Vagina (tissue), 2 donors: ENCODE results near the gene MAOB.

ENCODE experiments used
- CTCF ChIP-seq, 3 experiments: fragments of 450-650 bp in 2 of 3; fragments of 200-600 bp in 1 of 3; sonication (generic) in 1 of 3; IDR thresholded peaks; one replicate each; pipeline ENCODE4 v1.5.1; 2017 to 2019; ENCODE audit warnings: antibody characterized with exemption in 3 of 3, mild to moderate bottlenecking in 2 of 3, moderate library complexity in 2 of 3
- POLR2A ChIP-seq, 2 donors: fragments of 450-650 bp; IDR thresholded peaks; one replicate each; pipeline ENCODE4 v1.6.1; 2017; ENCODE audit warnings: antibody characterized with exemption in 2 of 2, mild to moderate bottlenecking in 2 of 2, moderate library complexity in 2 of 2
- POLR2AphosphoS5 ChIP-seq, 2 donors: sonication (generic); formaldehyde crosslinking; IDR thresholded peaks; one replicate each; pipeline ENCODE4 v1.9.0; 2017; ENCODE audit warnings: antibody characterized with exemption in 2 of 2, mild to moderate bottlenecking in 2 of 2, low read depth in 1 of 2; ENCODE audit not compliant: insufficient read depth in 1 of 2

- TF ChIP-seq CTCF (IDR thresholded peaks at IDR 0.05) (no peak), POLR2A (IDR thresholded peaks at IDR 0.05) (no peak), POLR2AphosphoS5 (IDR thresholded peaks at IDR 0.05; ENCODE audit: insufficient read depth in 1 of 2, low read depth in 1 of 2) (no peak)
Observed at GRCh38 chrX:43808231-43808630, 74.0 kb downstream of the MAOB start.
